Keratinocyte (primary cell): ENCODE results near the gene GRAMD4.

ENCODE experiments used
- CTCF ChIP-seq, 3 experiments: IDR thresholded peaks in 1 of 3; conservative IDR thresholded peaks in 1 of 3; optimal IDR thresholded peaks in 1 of 3; 2 replicates in 2 of 3; 3 replicates in 1 of 3; pipeline versions ENCODE3 to v1.5.1; 2011; ENCODE audit warnings: low read length in 3 of 3, mild to moderate bottlenecking in 3 of 3, moderate library complexity in 2 of 3, control low read depth in 1 of 3, inconsistent platforms in 1 of 3; ENCODE audit not compliant: insufficient read depth in 2 of 3; ENCODE audit errors: extremely low read depth in 1 of 3
- EZH2 ChIP-seq: IDR thresholded peaks from one replicate; pipeline ENCODE4 v1.6.1; 2012; ENCODE audit warnings: inconsistent platforms, mild to moderate bottlenecking, low read length, moderate library complexity

- TF ChIP-seq CTCF (optimal IDR thresholded peaks at IDR 0.05 in 1 of 3, IDR thresholded peaks at IDR 0.05 in 1 of 3, conservative IDR thresholded peaks at IDR 0.05 in 1 of 3; ENCODE audit: extremely low read depth in 1 of 3, insufficient read depth in 2 of 3, low read length in 3 of 3) (no peak), EZH2 (no peak)
These were observed 78.9 kb downstream of the GRAMD4 start for GRCh38 chr22:46699091-46699490.
